ENCODE data around the gene VWA3B. TPM values are rescaled to one million over a fixed set of nuclear protein-coding genes. Genes with fewer than 3 reads are reported as not detected.
"Not testable (repeated sequence)": the region's sequence is repeated elsewhere in the genome, so short reads cannot be mapped to it uniquely, and the experiment has no call there.

VWA3B gene
- total RNA-seq, 1 donor = not detected

- DNase-seq (ENCODE audit: insufficient read length, low spot score, missing footprints) = no peak
- Histone ChIP-seq H3K4me2 (ENCODE audit: insufficient read depth, low read length) (no peak overlapping the region), H2AFZ (ENCODE audit: low read length) (no peak overlapping the region), H3K36me3 (ENCODE audit: insufficient read depth, low read length) (no peaks in the 10 kb centered on the region), H3K4me1 (ENCODE audit: insufficient read depth, low read length) (peaks cover 4% of the 10 kb centered on the region), H4K20me1 (ENCODE audit: insufficient read depth, low read length) (no peaks in the 10 kb centered on the region), H3K4me3 (ENCODE audit: insufficient read depth, low read length) (no peak overlapping the region), H3K27ac (ENCODE audit: low read depth, low read length) (no peak overlapping the region), H3K79me2 (ENCODE audit: insufficient read depth, low read length) (no peaks in the 10 kb centered on the region), H3K27me3 (ENCODE audit: insufficient read depth, low read length) (peaks cover 18% of the 10 kb centered on the region), H3K9me3 (ENCODE audit: low read depth, low read length) (no peaks in the 10 kb centered on the region)
- TF ChIP-seq CTCF (IDR thresholded peaks at IDR 0.05; ENCODE audit: extremely low read depth, low read depth, low read length) = no peak
Measured at GRCh38 chr2:98091738-98092137, 4.8 kb downstream of the VWA3B start.

- H3K4me2 ChIP-seq (ENCODE audit: insufficient read depth, low read length) = no peak overlapping the region
- peaks cover 5% of the 10 kb centered on the region for H3K27me3 ChIP-seq (ENCODE audit: insufficient read depth, low read length)
- no peaks in the 10 kb centered on the region for H3K36me3 ChIP-seq (ENCODE audit: insufficient read depth, low read length)
- no peaks in the 10 kb centered on the region for H3K79me2 ChIP-seq (ENCODE audit: insufficient read depth, low read length)
- H3K9me3 ChIP-seq (ENCODE audit: low read depth, low read length) = no peaks in the 10 kb centered on the region
- no peaks in the 10 kb centered on the region for H4K20me1 ChIP-seq (ENCODE audit: insufficient read depth, low read length)
- H2AFZ ChIP-seq (ENCODE audit: low read length) = no peak overlapping the region
- H3K4me1 ChIP-seq (ENCODE audit: insufficient read depth, low read length) = no peaks in the 10 kb centered on the region
- TF ChIP-seq CTCF (IDR thresholded peaks at IDR 0.05; ENCODE audit: extremely low read depth, low read depth, low read length) = no peak
- no peak overlapping the region for H3K27ac ChIP-seq (ENCODE audit: low read depth, low read length)
- no peak overlapping the region for H3K4me3 ChIP-seq (ENCODE audit: insufficient read depth, low read length)
- DNase-seq (ENCODE audit: insufficient read length, low spot score, missing footprints) = no peak
Measured at GRCh38 chr2:98093146-98093545, 6.2 kb downstream of the VWA3B start.

- H3K4me2 ChIP-seq (ENCODE audit: insufficient read depth, low read length) = no peak overlapping the region
- no peak for TF ChIP-seq CTCF (IDR thresholded peaks at IDR 0.05; ENCODE audit: extremely low read depth, low read depth, low read length)
- H3K9me3 ChIP-seq (ENCODE audit: low read depth, low read length) = no peaks in the 10 kb centered on the region
- no peak for DNase-seq (ENCODE audit: insufficient read length, low spot score, missing footprints)
- H3K27me3 ChIP-seq (ENCODE audit: insufficient read depth, low read length) = peaks cover 5% of the 10 kb centered on the region
- H3K4me3 ChIP-seq (ENCODE audit: insufficient read depth, low read length) = no peak overlapping the region
- H3K27ac ChIP-seq (ENCODE audit: low read depth, low read length) = no peak overlapping the region
- H4K20me1 ChIP-seq (ENCODE audit: insufficient read depth, low read length) = no peaks in the 10 kb centered on the region
- H3K36me3 ChIP-seq (ENCODE audit: insufficient read depth, low read length) = no peaks in the 10 kb centered on the region
- no peaks in the 10 kb centered on the region for H3K4me1 ChIP-seq (ENCODE audit: insufficient read depth, low read length)
- no peak overlapping the region for H2AFZ ChIP-seq (ENCODE audit: low read length)
- H3K79me2 ChIP-seq (ENCODE audit: insufficient read depth, low read length) = no peaks in the 10 kb centered on the region
Measured at GRCh38 chr2:98093611-98094010, 6.6 kb downstream of the VWA3B start.

- no peak for DNase-seq (ENCODE audit: insufficient read length, low spot score, missing footprints)
- Histone ChIP-seq H3K4me3 (ENCODE audit: insufficient read depth, low read length) (no peak overlapping the region), H3K36me3 (ENCODE audit: insufficient read depth, low read length) (no peaks in the 10 kb centered on the region), H3K4me2 (ENCODE audit: insufficient read depth, low read length) (no peak overlapping the region), H3K9me3 (ENCODE audit: low read depth, low read length) (no peaks in the 10 kb centered on the region), H3K27ac (ENCODE audit: low read depth, low read length) (no peak overlapping the region), H3K4me1 (ENCODE audit: insufficient read depth, low read length) (no peaks in the 10 kb centered on the region), H4K20me1 (ENCODE audit: insufficient read depth, low read length) (no peaks in the 10 kb centered on the region), H2AFZ (ENCODE audit: low read length) (no peak overlapping the region), H3K79me2 (ENCODE audit: insufficient read depth, low read length) (no peaks in the 10 kb centered on the region), H3K27me3 (ENCODE audit: insufficient read depth, low read length) (no peaks in the 10 kb centered on the region)
- no peak for TF ChIP-seq CTCF (IDR thresholded peaks at IDR 0.05; ENCODE audit: extremely low read depth, low read depth, low read length)
Measured at GRCh38 chr2:98099939-98100743, 13.2 kb downstream of the VWA3B start.

- not testable (repeated sequence) for H3K4me1 ChIP-seq (ENCODE audit: insufficient read depth, low read length); H3K9me3 ChIP-seq (ENCODE audit: low read depth, low read length)
Measured at GRCh38 chr2:98102315-98102714, 15.3 kb downstream of the VWA3B start.

More at GRCh38 chr2:98102315-98102714, 15.3 kb downstream of the VWA3B start:
- not testable (repeated sequence) for H2AFZ ChIP-seq (ENCODE audit: low read length); H3K4me2 ChIP-seq (ENCODE audit: insufficient read depth, low read length); H3K27me3 ChIP-seq (ENCODE audit: insufficient read depth, low read length); H4K20me1 ChIP-seq (ENCODE audit: insufficient read depth, low read length); H3K36me3 ChIP-seq (ENCODE audit: insufficient read depth, low read length); H3K4me3 ChIP-seq (ENCODE audit: insufficient read depth, low read length); DNase-seq (ENCODE audit: insufficient read length, low spot score, missing footprints); H3K27ac ChIP-seq (ENCODE audit: low read depth, low read length); H3K79me2 ChIP-seq (ENCODE audit: insufficient read depth, low read length)
